IMR-90 (cell line): ENCODE measurements around the gene TNFRSF9.

Experiments
- CHD1 ChIP-seq: IDR thresholded peaks from 2 replicates; pipeline ENCODE4 v1.6.1; 2012; ENCODE audit warnings: low read depth, low read length, improper control_type of control experiment
- FOS ChIP-seq: fragments of 150-350 bp; IDR thresholded peaks from 2 replicates; pipeline ENCODE4 v1.6.1; 2016; ENCODE audit warnings: low read depth, low read length
- POLR2A ChIP-seq: IDR thresholded peaks from 2 replicates; pipeline ENCODE4 v1.6.1; 2012; ENCODE audit warnings: mild to moderate bottlenecking, low read depth, low read length
- RAD21 ChIP-seq: IDR thresholded peaks from 2 replicates; pipeline ENCODE4 v1.6.1; 2012; ENCODE audit warnings: low read length, improper control_type of control experiment
- TF ChIP-seq, protein P1 (sequence below): conservative IDR thresholded peaks from 2 replicates; pipeline ENCODE4 v1.5.1; 2012; ENCODE audit warnings: mild to moderate bottlenecking, low read depth, low read length, improper control_type of control experiment

DNA sequence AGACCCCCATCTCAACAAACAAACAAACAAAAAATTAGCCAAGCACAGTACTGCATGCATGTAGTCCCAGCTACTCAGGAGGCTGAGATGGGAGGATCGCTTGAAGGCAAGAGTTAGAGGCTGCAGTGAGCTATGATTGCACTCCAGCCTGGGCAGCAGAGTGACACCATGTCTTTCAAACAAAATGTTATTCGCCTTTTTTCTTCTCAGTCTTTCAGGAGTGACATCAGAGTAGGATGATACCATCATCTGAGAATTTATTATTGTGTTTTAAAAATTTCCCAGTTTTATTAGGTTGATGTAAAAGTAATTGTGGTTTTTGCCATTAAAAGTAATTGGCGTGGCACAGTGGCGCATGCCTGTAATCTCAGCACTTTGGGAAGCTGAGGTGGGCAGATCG, 31.6 kb upstream of the TNFRSF9 start:
- TF ChIP-seq, protein P1, sequence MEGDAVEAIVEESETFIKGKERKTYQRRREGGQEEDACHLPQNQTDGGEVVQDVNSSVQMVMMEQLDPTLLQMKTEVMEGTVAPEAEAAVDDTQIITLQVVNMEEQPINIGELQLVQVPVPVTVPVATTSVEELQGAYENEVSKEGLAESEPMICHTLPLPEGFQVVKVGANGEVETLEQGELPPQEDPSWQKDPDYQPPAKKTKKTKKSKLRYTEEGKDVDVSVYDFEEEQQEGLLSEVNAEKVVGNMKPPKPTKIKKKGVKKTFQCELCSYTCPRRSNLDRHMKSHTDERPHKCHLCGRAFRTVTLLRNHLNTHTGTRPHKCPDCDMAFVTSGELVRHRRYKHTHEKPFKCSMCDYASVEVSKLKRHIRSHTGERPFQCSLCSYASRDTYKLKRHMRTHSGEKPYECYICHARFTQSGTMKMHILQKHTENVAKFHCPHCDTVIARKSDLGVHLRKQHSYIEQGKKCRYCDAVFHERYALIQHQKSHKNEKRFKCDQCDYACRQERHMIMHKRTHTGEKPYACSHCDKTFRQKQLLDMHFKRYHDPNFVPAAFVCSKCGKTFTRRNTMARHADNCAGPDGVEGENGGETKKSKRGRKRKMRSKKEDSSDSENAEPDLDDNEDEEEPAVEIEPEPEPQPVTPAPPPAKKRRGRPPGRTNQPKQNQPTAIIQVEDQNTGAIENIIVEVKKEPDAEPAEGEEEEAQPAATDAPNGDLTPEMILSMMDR = no peak
- TF ChIP-seq CHD1 = no peak
- TF ChIP-seq POLR2A = no peak
- TF ChIP-seq RAD21 = no peak
- no peak for TF ChIP-seq FOS
